ENCODE data around the gene UPK3BL1.
"Not testable (repeated sequence)": the region's sequence is repeated elsewhere in the genome, so short reads cannot be mapped to it uniquely, and the experiment has no call there.

Gene UPK3BL1, protein sequence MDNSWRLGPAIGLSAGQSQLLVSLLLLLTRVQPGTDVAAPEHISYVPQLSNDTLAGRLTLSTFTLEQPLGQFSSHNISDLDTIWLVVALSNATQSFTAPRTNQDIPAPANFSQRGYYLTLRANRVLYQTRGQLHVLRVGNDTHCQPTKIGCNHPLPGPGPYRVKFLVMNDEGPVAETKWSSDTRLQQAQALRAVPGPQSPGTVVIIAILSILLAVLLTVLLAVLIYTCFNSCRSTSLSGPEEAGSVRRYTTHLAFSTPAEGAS

DNA sequence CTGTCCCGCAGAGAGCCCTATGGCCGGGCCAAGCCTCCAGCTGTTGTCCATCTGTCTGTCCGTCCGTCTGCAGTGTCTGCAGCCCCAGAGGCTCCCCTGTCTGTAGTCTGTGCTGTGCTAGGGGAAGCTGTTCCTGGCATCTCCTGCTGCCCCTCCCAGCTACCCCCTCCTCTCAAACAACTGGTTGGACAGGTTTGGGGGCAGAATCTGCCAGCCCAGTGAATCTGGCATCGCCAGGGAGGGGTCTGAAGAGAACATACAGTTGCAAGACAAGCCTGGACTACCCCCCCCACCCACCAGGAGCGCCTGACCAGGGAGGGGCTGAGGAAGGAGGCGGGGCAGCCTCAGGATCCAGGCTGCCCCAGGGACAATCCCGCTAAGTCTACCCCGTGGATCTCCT is at the start of gene UPK3BL1:
Gene UPK3BL1, minus strand, starts transcription at position 101 of the 400 bp plus-strand sequence. Its CDS starts 50 bp downstream, at position 51.
- not testable (repeated sequence) for H3K9me3 Mint-ChIP-seq (ENCODE audit: low read depth); H3K36me3 Mint-ChIP-seq; H3K4me3 Mint-ChIP-seq

DNA sequence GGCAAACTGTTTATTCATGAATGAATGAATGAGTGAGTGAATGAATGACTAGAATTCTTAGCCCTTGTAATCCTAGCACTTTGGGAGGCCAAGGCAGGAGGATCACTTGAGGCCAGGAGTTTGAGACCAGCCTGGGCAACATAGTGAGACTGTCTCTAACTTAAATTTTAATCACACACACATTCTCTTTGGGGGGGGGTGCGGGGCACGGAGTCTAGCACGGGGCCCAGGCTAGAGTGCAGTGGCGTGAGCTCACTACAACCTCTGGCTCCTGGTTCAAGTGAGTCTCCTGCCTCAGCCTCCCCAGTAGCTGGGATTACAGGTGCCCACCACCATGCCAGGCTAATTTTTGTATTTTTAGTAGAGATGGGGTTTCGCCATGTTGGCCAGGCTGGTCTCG is 48.0 kb upstream of the UPK3BL1 start:
- not testable (repeated sequence) for H3K27me3 Mint-ChIP-seq; H3K4me3 Mint-ChIP-seq; H3K9me3 Mint-ChIP-seq (ENCODE audit: low read depth); H3K27ac Mint-ChIP-seq; H3K36me3 Mint-ChIP-seq; H3K4me1 Mint-ChIP-seq (ENCODE audit: low read depth)

More for the DNA sequence above, at the start of gene UPK3BL1:
- H3K27ac Mint-ChIP-seq; H3K4me1 Mint-ChIP-seq (ENCODE audit: low read depth); H3K27me3 Mint-ChIP-seq: not testable (repeated sequence)

DNA sequence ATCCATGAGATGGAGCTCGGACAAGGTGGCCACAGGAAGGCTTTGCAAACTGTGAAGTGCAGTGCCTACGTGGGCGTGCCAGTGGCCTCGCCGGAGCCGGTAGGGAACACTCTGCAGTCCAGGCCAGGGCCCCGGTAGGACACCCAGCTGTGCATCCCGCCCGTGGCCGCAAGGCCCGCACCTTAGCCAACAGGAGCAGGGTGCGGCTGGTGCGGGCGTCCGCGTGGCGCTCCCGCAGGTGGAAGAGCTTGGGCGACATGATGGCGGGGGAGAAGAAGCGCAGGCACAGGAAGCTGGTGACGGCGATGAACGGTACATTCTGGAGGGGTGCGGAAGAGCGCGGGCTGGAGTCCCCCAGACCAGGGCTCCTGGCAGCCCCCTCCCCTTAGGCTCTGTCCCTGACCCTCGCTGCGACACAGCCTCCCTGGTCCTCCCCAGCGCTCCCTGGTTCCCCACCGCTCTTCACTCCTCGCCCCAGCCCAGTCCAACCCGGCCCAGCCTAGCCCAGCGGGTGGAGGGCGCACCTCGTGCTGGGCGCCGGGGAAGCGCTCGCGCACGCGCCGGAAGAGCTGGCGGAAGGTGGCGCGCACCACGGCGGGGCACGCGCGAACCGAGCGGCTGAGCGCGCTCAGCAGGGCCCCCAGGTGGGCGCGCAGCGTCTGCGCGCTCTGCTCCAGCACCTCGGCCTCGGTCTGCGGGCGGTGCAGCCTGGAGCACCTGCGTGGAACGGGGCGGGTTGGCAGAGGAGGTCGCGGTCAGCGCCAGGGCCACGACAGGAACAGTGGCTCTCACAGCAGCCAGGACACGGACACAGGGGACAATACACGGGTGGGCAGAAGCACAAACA is 47.1 kb upstream of the UPK3BL1 start:
- H3K27me3 Mint-ChIP-seq; H3K9me3 Mint-ChIP-seq (ENCODE audit: low read depth); H3K27ac Mint-ChIP-seq; H3K4me1 Mint-ChIP-seq (ENCODE audit: low read depth); H3K4me3 Mint-ChIP-seq; H3K36me3 Mint-ChIP-seq: not testable (repeated sequence)

DNA sequence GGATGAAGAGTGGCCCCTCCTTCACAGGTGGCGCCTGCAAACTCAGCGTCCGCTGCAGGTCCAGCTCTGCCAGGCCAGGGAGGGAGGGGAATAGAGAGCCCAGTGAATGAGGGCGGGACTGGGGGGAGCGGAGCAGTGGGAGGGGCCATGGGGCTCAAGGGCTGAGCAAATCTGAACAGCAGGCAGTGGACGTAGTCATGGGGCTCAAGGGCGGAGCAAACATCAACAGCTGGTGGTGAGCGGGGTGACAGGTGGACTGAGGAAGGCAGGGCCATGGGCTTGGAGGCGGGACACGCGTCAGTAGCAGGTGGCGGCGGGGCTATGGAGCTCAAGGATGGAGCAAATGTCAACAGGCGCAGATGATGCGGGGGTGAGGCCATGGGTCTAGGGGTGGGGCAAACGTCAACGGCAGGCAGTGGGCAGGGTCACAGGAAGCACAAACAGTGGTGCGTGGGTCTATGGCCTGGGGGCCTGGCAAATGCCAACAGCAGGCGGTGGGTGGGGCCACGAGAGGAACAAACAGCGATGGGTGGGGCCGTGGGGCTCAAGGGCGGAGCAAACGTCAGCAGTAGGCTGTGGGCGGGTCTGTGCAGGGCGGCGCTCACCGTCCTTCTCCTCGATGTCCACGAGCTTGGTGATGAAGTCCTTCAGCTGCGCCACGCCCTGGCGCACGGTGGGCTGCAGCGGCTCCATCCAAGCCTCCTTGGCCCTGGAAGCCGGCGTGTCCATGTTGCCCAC is 45.9 kb upstream of the UPK3BL1 start:
- not testable (repeated sequence) for H3K9me3 Mint-ChIP-seq (ENCODE audit: low read depth); H3K36me3 Mint-ChIP-seq; H3K27me3 Mint-ChIP-seq; H3K4me1 Mint-ChIP-seq (ENCODE audit: low read depth); H3K27ac Mint-ChIP-seq; H3K4me3 Mint-ChIP-seq

DNA sequence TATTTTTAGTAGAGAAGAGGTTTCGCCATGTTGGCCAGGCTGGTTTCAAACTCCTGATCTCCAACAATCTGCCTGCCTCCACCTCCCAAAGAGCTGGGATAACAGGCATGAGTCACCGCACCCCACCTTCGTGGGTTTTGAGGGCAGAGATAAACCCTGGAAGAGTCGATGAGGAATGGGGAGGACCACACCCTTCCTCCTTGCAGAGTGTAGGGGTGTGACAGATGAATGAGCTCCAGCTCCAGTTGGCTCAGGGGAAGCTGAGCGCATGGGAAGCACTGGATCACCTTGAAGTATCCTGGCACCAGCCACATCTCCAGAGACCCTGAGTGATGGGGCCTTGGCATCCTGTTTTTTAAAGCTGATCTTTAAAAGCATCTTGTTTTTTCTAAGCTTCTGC is 40.0 kb upstream of the UPK3BL1 start:
- not testable (repeated sequence) for H3K27me3 Mint-ChIP-seq; H3K4me3 Mint-ChIP-seq; H3K9me3 Mint-ChIP-seq (ENCODE audit: low read depth); H3K27ac Mint-ChIP-seq; H3K4me1 Mint-ChIP-seq (ENCODE audit: low read depth); H3K36me3 Mint-ChIP-seq

DNA sequence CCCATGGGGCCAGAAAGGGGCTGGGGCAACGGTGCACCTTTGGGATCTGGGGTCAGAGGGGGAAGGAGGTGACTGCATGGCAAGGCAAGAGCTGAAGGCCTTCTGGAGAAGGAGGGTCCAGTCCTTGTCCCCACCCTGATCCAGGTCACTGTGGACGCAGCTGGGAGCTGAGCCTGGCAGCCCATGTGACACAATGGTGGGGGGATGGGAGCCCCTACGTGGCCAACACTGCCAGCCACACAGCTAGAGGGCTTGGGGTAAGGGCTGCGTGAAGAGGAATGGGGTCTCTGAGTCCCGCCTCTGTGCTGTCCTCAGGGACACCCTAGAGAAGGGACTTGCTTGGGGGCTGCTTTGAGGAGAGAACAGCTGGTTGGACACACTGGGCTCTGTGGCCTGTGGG is 38.2 kb upstream of the UPK3BL1 start:
- H3K9me3 Mint-ChIP-seq (ENCODE audit: low read depth); H3K36me3 Mint-ChIP-seq; H3K27ac Mint-ChIP-seq; H3K27me3 Mint-ChIP-seq; H3K4me1 Mint-ChIP-seq (ENCODE audit: low read depth); H3K4me3 Mint-ChIP-seq: not testable (repeated sequence)

DNA sequence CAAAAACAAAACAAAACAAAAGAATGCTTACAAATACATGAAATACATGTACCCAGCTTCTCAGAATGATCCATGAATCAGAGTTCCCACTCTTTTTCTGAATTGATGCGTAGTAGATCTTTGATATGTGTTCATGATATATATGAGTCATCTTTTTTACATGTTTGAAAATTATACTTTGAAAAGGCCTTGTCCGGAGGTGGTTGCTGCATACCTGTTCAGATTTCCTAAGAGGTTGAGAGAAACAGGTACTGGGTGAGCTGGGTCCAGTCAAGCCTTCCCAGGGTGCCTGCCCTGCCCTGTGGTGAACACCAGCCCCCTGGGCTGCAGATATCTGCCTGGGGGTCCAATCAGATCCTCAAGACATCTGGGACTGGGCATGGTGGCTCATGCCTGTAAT is 33.0 kb upstream of the UPK3BL1 start:
- H3K4me3 Mint-ChIP-seq; H3K36me3 Mint-ChIP-seq; H3K9me3 Mint-ChIP-seq (ENCODE audit: low read depth); H3K27ac Mint-ChIP-seq; H3K27me3 Mint-ChIP-seq; H3K4me1 Mint-ChIP-seq (ENCODE audit: low read depth): not testable (repeated sequence)

DNA sequence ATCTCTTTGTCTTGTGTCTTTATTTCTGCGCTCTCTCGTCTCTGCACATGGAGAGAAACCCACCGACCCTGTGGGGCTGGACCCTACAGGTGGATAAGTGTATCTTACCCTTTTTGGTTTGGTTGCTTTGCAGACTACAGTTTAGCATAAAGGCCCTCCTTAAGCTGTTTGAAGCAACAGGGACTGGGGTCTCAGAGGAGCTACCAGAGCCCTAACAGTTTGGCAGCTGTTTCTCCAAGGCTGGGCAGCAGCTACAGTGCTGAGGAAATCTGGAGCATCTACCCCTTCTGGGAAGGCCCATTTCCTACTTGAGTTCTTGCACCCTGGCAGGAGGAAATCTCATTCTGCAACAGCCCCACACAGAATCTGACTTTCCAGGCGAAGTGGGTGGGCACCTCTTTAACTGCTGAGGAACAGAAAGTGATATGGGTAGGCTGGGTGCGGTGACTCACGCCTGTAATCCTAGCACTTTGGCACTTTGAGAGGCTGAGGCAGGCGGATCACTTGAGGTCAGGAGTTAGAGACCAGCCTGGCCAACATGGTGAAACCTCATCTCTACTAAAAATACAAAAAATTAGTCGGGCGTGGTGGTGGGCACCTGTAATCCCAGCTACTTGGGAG is 31.0 kb upstream of the UPK3BL1 start:
- not testable (repeated sequence) for H3K9me3 Mint-ChIP-seq (ENCODE audit: low read depth); H3K4me3 Mint-ChIP-seq; H3K36me3 Mint-ChIP-seq; H3K27ac Mint-ChIP-seq; H3K4me1 Mint-ChIP-seq (ENCODE audit: low read depth); H3K27me3 Mint-ChIP-seq

DNA sequence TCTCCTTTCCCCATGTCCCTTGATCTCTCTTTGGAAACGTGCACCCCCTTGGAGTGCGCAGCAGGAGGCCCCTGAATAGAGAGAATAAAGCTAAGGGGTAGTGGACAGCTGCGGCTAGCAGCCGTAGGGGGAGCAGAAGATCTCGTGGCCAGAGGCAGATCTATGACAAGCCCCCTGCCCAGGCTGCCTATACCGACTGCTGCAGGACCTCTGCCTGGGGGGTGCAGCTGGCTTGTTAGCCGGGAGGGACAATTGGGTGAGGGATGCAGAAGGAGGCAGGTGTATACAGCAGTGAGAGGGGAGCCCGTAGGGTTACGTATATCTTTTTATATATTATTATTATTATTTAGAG is 29.3 kb upstream of the UPK3BL1 start:
- not testable (repeated sequence) for H3K27me3 Mint-ChIP-seq; H3K9me3 Mint-ChIP-seq (ENCODE audit: low read depth); H3K27ac Mint-ChIP-seq; H3K4me3 Mint-ChIP-seq; H3K4me1 Mint-ChIP-seq (ENCODE audit: low read depth); H3K36me3 Mint-ChIP-seq

DNA sequence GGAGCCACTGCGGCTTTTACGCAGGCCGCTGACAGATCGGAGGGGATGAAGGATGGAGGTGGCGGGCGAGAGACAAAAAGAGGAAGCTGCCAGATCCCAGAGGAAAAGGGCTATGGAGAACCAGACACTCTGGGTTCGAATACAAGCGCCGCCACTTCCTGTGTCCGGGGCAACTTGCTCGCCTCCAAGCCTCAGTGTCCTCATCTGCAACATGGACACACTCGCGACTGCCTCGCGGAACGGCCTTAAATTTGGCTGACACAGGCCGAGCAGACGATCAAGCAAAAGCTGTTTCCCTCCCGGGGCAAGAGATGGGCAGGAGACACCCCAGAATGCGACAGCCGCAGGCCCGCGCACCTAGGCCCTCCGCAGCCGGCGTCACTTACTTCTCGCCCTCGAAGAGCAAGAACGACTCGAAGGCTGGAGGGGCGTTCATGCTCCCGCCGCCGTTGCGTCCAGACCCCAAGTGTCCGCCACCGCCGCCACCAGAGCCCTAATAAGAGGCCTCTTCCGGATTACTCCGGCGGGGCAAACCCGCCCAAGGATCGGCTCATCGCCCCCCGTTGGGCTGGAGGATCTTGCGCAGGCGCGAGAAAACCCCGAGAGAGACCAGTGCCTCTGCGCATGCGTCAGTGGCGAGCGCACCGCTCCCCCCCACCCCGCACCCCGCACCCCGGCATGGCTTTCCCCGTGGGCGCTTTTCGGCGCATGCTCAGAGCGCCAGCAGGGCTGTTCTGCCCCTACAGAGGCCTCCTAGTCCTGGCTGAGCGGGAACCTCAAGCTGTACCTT is 28.8 kb upstream of the UPK3BL1 start, which contains the start of gene POLR2J2:
Gene POLR2J2, minus strand, starts transcription at position 498 of the 790 bp plus-strand sequence. Its CDS starts 62 bp downstream, at position 436.
- not testable (repeated sequence) for H3K36me3 Mint-ChIP-seq; H3K27me3 Mint-ChIP-seq; H3K27ac Mint-ChIP-seq; H3K4me3 Mint-ChIP-seq; H3K9me3 Mint-ChIP-seq (ENCODE audit: low read depth); H3K4me1 Mint-ChIP-seq (ENCODE audit: low read depth)

DNA sequence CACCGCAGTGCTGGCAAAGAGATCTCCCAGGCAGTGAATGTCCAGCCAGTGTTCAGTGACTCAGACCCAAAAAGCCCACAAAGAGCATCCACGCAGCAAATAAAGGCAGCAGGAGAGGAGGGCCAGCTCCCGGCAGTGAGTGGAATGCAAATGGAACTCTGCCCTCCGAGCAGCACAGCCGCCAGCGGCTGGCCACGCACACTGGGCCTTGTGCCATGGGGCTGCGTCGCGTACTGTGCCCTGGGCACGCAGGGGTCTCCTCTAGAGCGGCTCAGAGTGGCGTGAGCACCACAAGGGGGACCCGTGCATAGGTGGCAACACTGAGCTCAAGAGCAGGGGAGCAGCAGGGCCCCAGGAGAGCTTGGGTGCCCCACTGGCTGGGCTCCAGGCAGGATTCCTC is 24.9 kb upstream of the UPK3BL1 start:
- not testable (repeated sequence) for H3K4me1 Mint-ChIP-seq (ENCODE audit: low read depth); H3K27me3 Mint-ChIP-seq; H3K27ac Mint-ChIP-seq; H3K4me3 Mint-ChIP-seq; H3K36me3 Mint-ChIP-seq; H3K9me3 Mint-ChIP-seq (ENCODE audit: low read depth)

DNA sequence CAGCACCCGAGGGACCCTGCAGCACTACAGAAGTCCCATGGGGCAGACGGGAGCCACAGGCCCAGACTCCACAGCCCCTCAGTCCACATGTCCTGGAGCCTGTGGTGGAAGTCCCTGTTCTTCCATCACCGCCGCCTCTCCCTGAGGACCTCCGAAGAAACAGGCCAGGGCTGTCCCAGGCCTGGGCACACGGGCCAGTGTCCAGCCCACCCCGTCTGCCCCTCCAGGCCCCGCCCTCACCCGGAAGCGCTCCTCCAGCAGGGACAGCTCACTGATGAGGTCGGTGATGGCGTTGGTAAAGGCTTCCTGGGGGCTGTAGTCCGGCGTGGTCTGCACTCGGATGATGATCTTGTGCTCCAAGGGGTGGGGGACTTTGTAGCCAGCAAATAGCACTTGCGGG is 24.3 kb upstream of the UPK3BL1 start:
- H3K4me3 Mint-ChIP-seq: not testable (repeated sequence)

DNA sequence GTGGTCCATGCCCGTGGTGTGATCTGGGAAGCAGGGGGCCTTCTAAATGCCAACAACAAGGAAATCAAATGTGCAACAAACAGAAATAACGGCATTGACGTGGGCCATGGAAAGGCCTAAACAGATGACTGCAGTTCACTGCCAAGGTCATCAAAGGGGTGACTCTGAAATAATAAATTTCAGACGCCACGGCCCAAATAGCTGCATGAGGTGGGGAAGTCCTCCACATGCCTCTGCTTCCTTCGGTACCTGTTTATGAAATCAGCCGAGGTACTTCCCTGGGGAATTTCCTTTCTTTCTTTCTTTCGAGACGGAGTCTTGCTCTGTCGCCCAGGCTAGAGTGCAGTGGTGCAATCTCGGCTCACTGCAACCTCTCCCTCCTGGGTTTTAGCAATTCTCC is 22.2 kb upstream of the UPK3BL1 start:
- H3K4me3 Mint-ChIP-seq; H3K27ac Mint-ChIP-seq; H3K9me3 Mint-ChIP-seq (ENCODE audit: low read depth); H3K27me3 Mint-ChIP-seq; H3K36me3 Mint-ChIP-seq; H3K4me1 Mint-ChIP-seq (ENCODE audit: low read depth): not testable (repeated sequence)

More for the DNA sequence above, 24.3 kb upstream of the UPK3BL1 start:
- H3K27me3 Mint-ChIP-seq; H3K27ac Mint-ChIP-seq; H3K36me3 Mint-ChIP-seq; H3K4me1 Mint-ChIP-seq (ENCODE audit: low read depth); H3K9me3 Mint-ChIP-seq (ENCODE audit: low read depth): not testable (repeated sequence)

DNA sequence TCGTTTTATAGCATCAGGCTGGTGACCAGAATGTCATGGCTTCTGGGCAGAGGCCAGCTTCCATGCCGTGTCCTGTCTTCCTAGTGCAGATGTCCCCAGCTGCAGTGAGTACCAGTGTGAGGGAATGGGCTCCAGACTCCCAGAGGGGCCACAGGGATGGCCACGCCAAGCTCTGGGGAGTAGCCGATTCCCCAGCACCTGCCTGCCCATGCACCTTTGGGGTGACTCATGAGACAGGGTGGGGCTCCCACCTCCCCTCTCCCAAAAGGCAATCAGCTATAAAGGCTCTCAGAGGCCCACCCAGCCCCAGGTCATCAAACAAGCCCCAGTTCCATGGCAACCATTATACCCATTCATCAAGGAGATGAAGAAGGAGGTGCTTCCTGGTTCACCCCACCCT is 7.3 kb upstream of the UPK3BL1 start, which contains the start of gene SPDYE2B:
Gene SPDYE2B, plus strand, starts transcription at position 396 of the 400 bp plus-strand sequence. CDS start 2,030 bp downstream, outside the sequence.
- H3K27ac Mint-ChIP-seq; H3K4me3 Mint-ChIP-seq; H3K27me3 Mint-ChIP-seq; H3K4me1 Mint-ChIP-seq (ENCODE audit: low read depth); H3K9me3 Mint-ChIP-seq (ENCODE audit: low read depth); H3K36me3 Mint-ChIP-seq: not testable (repeated sequence)

Measured in activated naive CD8-positive, alpha-beta T cell (primary cell).